Liver (tissue), 9 donors: ENCODE data around the gene IL10RB. TPM values are rescaled to one million over a fixed set of nuclear protein-coding genes. Genes with fewer than 3 reads are reported as not detected.

Source experiments
- DNase-seq: peaks from one replicate; pipeline ENCODE4 v3.0.0-alpha.2; 2017; ENCODE audit warnings: low spot score
- H3K27ac ChIP-seq, 2 donors: one replicate each; pipeline ENCODE4 v1.7.0; 2013; ENCODE audit warnings: inconsistent platforms in 2 of 2, low read length in 2 of 2, control low read depth in 1 of 2, low read depth in 1 of 2, mild to moderate bottlenecking in 1 of 2
- H3K27me3 ChIP-seq, 4 donors: one replicate each; pipeline versions ENCODE4 v1.6.1 to v1.7.0; 2013; ENCODE audit warnings: low read length in 3 of 4, inconsistent platforms in 1 of 4, mild to moderate bottlenecking in 1 of 4, moderate library complexity in 1 of 4; ENCODE audit not compliant: control insufficient read depth in 4 of 4, insufficient read depth in 4 of 4
- H3K36me3 ChIP-seq, 4 donors: one replicate each; pipeline versions ENCODE4 v1.6.1 to v1.7.0; 2013; ENCODE audit warnings: low read length in 3 of 4, mild to moderate bottlenecking in 3 of 4, low read depth in 1 of 4, moderate library complexity in 1 of 4; ENCODE audit not compliant: control insufficient read depth in 4 of 4, insufficient read depth in 3 of 4
- H3K4me1 ChIP-seq, 4 donors: one replicate each; pipeline versions ENCODE4 v1.6.1 to v1.7.0; 2013; ENCODE audit warnings: low read length in 3 of 4, mild to moderate bottlenecking in 3 of 4, moderate library complexity in 1 of 4; ENCODE audit not compliant: control insufficient read depth in 4 of 4, insufficient read depth in 4 of 4
- H3K4me3 ChIP-seq, 3 donors: one replicate each; pipeline versions ENCODE4 v1.6.1 to v1.7.0; 2013; ENCODE audit warnings: low read length in 3 of 3, control low read depth in 1 of 3, low read depth in 1 of 3, mild to moderate bottlenecking in 1 of 3
- H3K9ac ChIP-seq, 2 donors: one replicate each; pipeline ENCODE4 v1.7.0; 2013; ENCODE audit warnings: low read length in 2 of 2, mild to moderate bottlenecking in 2 of 2, moderate library complexity in 2 of 2, control low read depth in 1 of 2, low read depth in 1 of 2
- H3K9me3 ChIP-seq, 4 donors: one replicate each; pipeline versions ENCODE4 v1.6.1 to v1.7.0; 2013; ENCODE audit warnings: low read length in 3 of 4; ENCODE audit not compliant: control insufficient read depth in 4 of 4
- FOXA1 ChIP-seq: IDR thresholded peaks from 2 replicates; pipeline ENCODE4 v1.6.1; 2016; ENCODE audit warnings: antibody characterized with exemption
- GABPA ChIP-seq, 2 donors: IDR thresholded peaks in 1 of 2; conservative IDR thresholded peaks in 1 of 2; 2 replicates each; pipeline ENCODE4 v1.6.1; 2016; ENCODE audit warnings: antibody characterized with exemption in 2 of 2, mild to moderate bottlenecking in 1 of 2, moderate library complexity in 1 of 2
- HNF4A ChIP-seq, 2 donors: conservative IDR thresholded peaks; 2 replicates each; pipeline ENCODE4 v1.6.1; 2016; ENCODE audit warnings: antibody characterized with exemption in 2 of 2, mild to moderate bottlenecking in 2 of 2
- HNF4G ChIP-seq: IDR thresholded peaks from 2 replicates; pipeline ENCODE4 v1.6.1; 2016; ENCODE audit warnings: antibody characterized with exemption
- RXRA ChIP-seq, 2 donors: IDR thresholded peaks; 2 replicates each; pipeline ENCODE4 v1.6.1; 2017 to 2018; ENCODE audit warnings: antibody characterized with exemption in 2 of 2, mild to moderate bottlenecking in 1 of 2
- SP1 ChIP-seq: IDR thresholded peaks from 2 replicates; pipeline ENCODE4 v1.6.1; 2018; ENCODE audit warnings: antibody characterized with exemption, mild to moderate bottlenecking
- WGBS: extraction: QIAGEN DNeasy Blood & Tissue Kit; methylation state at CpG from one replicate; pipeline ENCODE4 v1.1.7; 2013; 5-methylcytosine and 5-hydroxymethylcytosine counted together
- polyA plus RNA-seq, 2 donors: library from polyadenylated mRNA; stranded (reverse) in 1 of 2; unstranded in 1 of 2; fragments of 200-250 nt in 1 of 2; fragments of >200 nt in 1 of 2; fragmentation: Nextera tagmentation in 1 of 2; extraction: Ambion mirVana in 1 of 2; gene quantifications; one replicate each; pipeline versions ENCODE4 v1.2.1 to v1.2.3, GENCODE V29; 2013 to 2015
- total RNA-seq, 2 donors: library from RNA; depleted of rRNA; stranded (reverse); fragments of >200 nt; gene quantifications; one replicate each; pipeline ENCODE4 v1.2.3, GENCODE V29; 2014
- TF ChIP-seq, protein P1 (sequence below): IDR thresholded peaks from 2 replicates; pipeline ENCODE4 v1.6.1; 2016; ENCODE audit warnings: antibody characterized with exemption, mild to moderate bottlenecking
- TF ChIP-seq, protein P2 (sequence below): IDR thresholded peaks from 2 replicates; pipeline ENCODE4 v1.6.1; 2016; ENCODE audit warnings: antibody characterized with exemption
- donor health status: healthy.
- donor health status: healthy.
- donor health status: healthy.
- donor health status: healthy.
- donor health status: healthy.

The IL10RB gene
- total and polyA plus RNA-seq, 4 donors, result 16.1 to 22.1 (median 18.8) TPM

- TF ChIP-seq, protein P1, sequence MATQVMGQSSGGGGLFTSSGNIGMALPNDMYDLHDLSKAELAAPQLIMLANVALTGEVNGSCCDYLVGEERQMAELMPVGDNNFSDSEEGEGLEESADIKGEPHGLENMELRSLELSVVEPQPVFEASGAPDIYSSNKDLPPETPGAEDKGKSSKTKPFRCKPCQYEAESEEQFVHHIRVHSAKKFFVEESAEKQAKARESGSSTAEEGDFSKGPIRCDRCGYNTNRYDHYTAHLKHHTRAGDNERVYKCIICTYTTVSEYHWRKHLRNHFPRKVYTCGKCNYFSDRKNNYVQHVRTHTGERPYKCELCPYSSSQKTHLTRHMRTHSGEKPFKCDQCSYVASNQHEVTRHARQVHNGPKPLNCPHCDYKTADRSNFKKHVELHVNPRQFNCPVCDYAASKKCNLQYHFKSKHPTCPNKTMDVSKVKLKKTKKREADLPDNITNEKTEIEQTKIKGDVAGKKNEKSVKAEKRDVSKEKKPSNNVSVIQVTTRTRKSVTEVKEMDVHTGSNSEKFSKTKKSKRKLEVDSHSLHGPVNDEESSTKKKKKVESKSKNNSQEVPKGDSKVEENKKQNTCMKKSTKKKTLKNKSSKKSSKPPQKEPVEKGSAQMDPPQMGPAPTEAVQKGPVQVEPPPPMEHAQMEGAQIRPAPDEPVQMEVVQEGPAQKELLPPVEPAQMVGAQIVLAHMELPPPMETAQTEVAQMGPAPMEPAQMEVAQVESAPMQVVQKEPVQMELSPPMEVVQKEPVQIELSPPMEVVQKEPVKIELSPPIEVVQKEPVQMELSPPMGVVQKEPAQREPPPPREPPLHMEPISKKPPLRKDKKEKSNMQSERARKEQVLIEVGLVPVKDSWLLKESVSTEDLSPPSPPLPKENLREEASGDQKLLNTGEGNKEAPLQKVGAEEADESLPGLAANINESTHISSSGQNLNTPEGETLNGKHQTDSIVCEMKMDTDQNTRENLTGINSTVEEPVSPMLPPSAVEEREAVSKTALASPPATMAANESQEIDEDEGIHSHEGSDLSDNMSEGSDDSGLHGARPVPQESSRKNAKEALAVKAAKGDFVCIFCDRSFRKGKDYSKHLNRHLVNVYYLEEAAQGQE, result no peak
- TF ChIP-seq RXRA (IDR thresholded peaks at IDR 0.05) (no peak), HNF4G (no peak), FOXA1 (no peak), GABPA (IDR thresholded peaks at IDR 0.05 in 1 of 2, conservative IDR thresholded peaks at IDR 0.05 in 1 of 2) (no peak)
- TF ChIP-seq, protein P2, sequence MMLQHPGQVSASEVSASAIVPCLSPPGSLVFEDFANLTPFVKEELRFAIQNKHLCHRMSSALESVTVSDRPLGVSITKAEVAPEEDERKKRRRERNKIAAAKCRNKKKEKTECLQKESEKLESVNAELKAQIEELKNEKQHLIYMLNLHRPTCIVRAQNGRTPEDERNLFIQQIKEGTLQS, result no peak
Measured at GRCh38 chr21:33339918-33340317, 73.8 kb downstream of the IL10RB start (continued).

DNA sequence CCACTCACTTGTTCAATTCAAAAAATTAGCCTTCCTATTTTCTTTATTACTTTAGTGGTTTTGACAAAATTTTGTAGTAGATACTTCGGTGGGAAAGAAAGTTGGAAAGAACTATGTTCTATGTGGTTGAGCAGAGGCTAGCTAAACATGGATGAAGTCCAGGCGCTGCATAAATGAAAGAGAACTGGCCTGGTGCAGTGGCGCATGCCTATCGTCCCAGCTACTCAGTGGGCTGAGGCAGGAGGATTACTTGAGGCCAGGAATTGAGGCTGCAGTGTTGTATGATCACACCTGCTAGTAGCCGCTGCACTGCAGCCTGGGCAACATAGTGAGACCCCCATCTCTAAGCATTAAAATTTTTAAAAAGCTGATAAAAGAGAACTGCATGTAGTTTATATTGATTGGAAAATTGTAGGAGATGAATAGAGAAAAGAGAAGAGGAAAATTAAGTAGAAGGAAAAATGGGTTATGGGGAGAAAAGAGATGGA is 79.6 kb downstream of the IL10RB start:
- TF ChIP-seq HNF4A (conservative IDR thresholded peaks at IDR 0.05) (no peak), SP1 (no peak)
- WGBS, result 95% methylated on average over 5 of the region's 5 CpGs
- H3K36me3 ChIP-seq, result peaks cover 14 to 55% (median 43%) of the 10 kb centered on the region in 4 donors

More for the DNA sequence above, 79.6 kb downstream of the IL10RB start:
- no peak overlapping the region for H3K27ac ChIP-seq
- DNase-seq, result no peak
- no peaks in the 10 kb centered on the region for H3K27me3 ChIP-seq
- no peak overlapping the region for H3K4me3 ChIP-seq
- H3K9ac ChIP-seq, result no peak overlapping the region
- no peaks in the 10 kb centered on the region for H3K4me1 ChIP-seq
- no peaks in the 10 kb centered on the region for H3K9me3 ChIP-seq

Other genes starting within 250 kb of the IL10RB start
- not detected for gene OLIG2, start 240.4 kb upstream of the IL10RB start, total RNA-seq
- gene OLIG2, start 240.4 kb upstream of the IL10RB start, polyA plus RNA-seq, result not detected
- under 1 TPM in 1 of 2 donors, not detected in 1; 0.19 TPM for gene OLIG1, start 196.2 kb upstream of the IL10RB start, total RNA-seq
- not detected for gene OLIG1, start 196.2 kb upstream of the IL10RB start, polyA plus RNA-seq
- gene IFNAR2, start 36.4 kb upstream of the IL10RB start, total RNA-seq, result 10 to 100 TPM; 15.6 to 17.0 TPM
- gene IFNAR2, start 36.4 kb upstream of the IL10RB start, polyA plus RNA-seq, result 10 to 100 TPM; 12.6 to 13.6 TPM
- 10 to 100 TPM; 31.1 to 39.5 TPM for gene IFNAR1, start 58.6 kb downstream of the IL10RB start, total RNA-seq
- gene IFNAR1, start 58.6 kb downstream of the IL10RB start, polyA plus RNA-seq, result 10 to 100 TPM; 52.8 to 54.3 TPM
- gene IFNGR2, start 137.0 kb downstream of the IL10RB start, total RNA-seq, result 10 to 100 TPM; 23.2 to 24.3 TPM
- 10 to 100 TPM; 23.0 to 23.7 TPM for gene IFNGR2, start 137.0 kb downstream of the IL10RB start, polyA plus RNA-seq
- gene TMEM50B, start 213.6 kb downstream of the IL10RB start, total RNA-seq, result 10 to 100 TPM; 28.1 to 31.8 TPM
- 10 to 100 TPM; 11.8 to 31.8 TPM for gene TMEM50B, start 213.6 kb downstream of the IL10RB start, polyA plus RNA-seq
- gene DNAJC28, start 225.3 kb downstream of the IL10RB start, total RNA-seq, result 1 to 10 TPM; 2.6 to 3.2 TPM
- gene DNAJC28, start 225.3 kb downstream of the IL10RB start, polyA plus RNA-seq, result 1 to 10 TPM in 1 of 2 donors, under 1 TPM in 1; 0.83 to 2.9 TPM